Astrocyte (in vitro differentiated cells and primary cell): ENCODE measurements around the gene ROMO1. TPM values are rescaled to one million over a fixed set of nuclear protein-coding genes. Genes with fewer than 3 reads are reported as not detected.

Source experiments
- DNase-seq: peaks from one replicate; pipeline ENCODE4 v3.0.0-alpha.2; 2010; ENCODE audit warnings: low read depth
- FAIRE-seq: peaks from 2 replicates; lab custom pipeline; 2011; peaks lifted over from hg19 to GRCh38; lab: Jason Lieb, UNC
- H2AFZ ChIP-seq: 2 replicates; pipeline ENCODE4 v1.6.0; 2012; ENCODE audit warnings: low read depth, low read length, inconsistent platforms
- H3K27ac ChIP-seq: 2 replicates; pipeline ENCODE4 v1.5.1; 2011; ENCODE audit warnings: low read depth, low read length, inconsistent platforms
- H3K27me3 ChIP-seq: 2 replicates; pipeline ENCODE4 v1.6.0; 2011; ENCODE audit warnings: low read length, inconsistent platforms; ENCODE audit not compliant: insufficient read depth
- H3K36me3 ChIP-seq: 2 replicates; pipeline ENCODE4 v1.5.1; 2011; ENCODE audit warnings: low read length, inconsistent platforms; ENCODE audit not compliant: insufficient read depth
- H3K4me1 ChIP-seq: 2 replicates; pipeline ENCODE4 v1.5.1; 2011; ENCODE audit warnings: low read length, inconsistent platforms; ENCODE audit not compliant: insufficient read depth
- H3K4me2 ChIP-seq: 2 replicates; pipeline ENCODE4 v1.6.0; 2012; ENCODE audit warnings: low read length, inconsistent platforms
- H3K4me3 ChIP-seq: 2 replicates; pipeline ENCODE4 v1.5.1; 2011; ENCODE audit warnings: low read depth, mild to moderate bottlenecking, low read length, inconsistent platforms; ENCODE audit not compliant: insufficient read depth
- H3K79me2 ChIP-seq: 2 replicates; pipeline ENCODE4 v1.6.0; 2012; ENCODE audit warnings: mild to moderate bottlenecking, low read length, inconsistent platforms; ENCODE audit not compliant: insufficient read depth
- H3K9ac ChIP-seq: 2 replicates; pipeline ENCODE4 v1.6.0; 2012; ENCODE audit warnings: mild to moderate bottlenecking, low read length, inconsistent platforms
- H3K9me3 ChIP-seq: 2 replicates; pipeline ENCODE4 v1.5.1; 2012; ENCODE audit warnings: low read depth, mild to moderate bottlenecking, low read length, inconsistent platforms; ENCODE audit not compliant: insufficient read depth
- H4K20me1 ChIP-seq: 2 replicates; pipeline ENCODE4 v1.6.0; 2012; ENCODE audit warnings: low read length, inconsistent platforms; ENCODE audit not compliant: insufficient read depth
- H3K27ac Mint-ChIP-seq: one replicate; pipeline ENCODE4 v1.8.0; 2021; ENCODE audit warnings: mild to moderate bottlenecking, mixed read lengths; ENCODE audit not compliant: unreplicated experiment
- H3K27me3 Mint-ChIP-seq: one replicate; pipeline ENCODE4 v1.8.0; 2021; ENCODE audit warnings: low read depth, mixed read lengths; ENCODE audit not compliant: unreplicated experiment
- H3K36me3 Mint-ChIP-seq: one replicate; pipeline ENCODE4 v1.8.0; 2021; ENCODE audit warnings: low read depth, mixed read lengths; ENCODE audit not compliant: unreplicated experiment
- H3K4me1 Mint-ChIP-seq: one replicate; pipeline ENCODE4 v1.8.0; 2021; ENCODE audit warnings: low read depth, mixed read lengths; ENCODE audit not compliant: unreplicated experiment
- H3K4me3 Mint-ChIP-seq: one replicate; pipeline ENCODE4 v1.8.0; 2021; ENCODE audit warnings: mild to moderate bottlenecking, moderate library complexity, mixed read lengths; ENCODE audit not compliant: unreplicated experiment
- H3K9me3 Mint-ChIP-seq: one replicate; pipeline ENCODE4 v1.8.0; 2021; ENCODE audit warnings: mild to moderate bottlenecking, mixed read lengths; ENCODE audit not compliant: unreplicated experiment
- CTCF ChIP-seq: IDR thresholded peaks from 2 replicates; pipeline ENCODE4 v1.5.1; 2011; ENCODE audit warnings: low read depth, mild to moderate bottlenecking, inconsistent platforms, low read length, moderate library complexity; ENCODE audit not compliant: insufficient read depth
- EZH2 ChIP-seq: IDR thresholded peaks from 2 replicates; pipeline ENCODE4 v1.6.1; 2012; ENCODE audit warnings: mild to moderate bottlenecking, low read length, inconsistent platforms; ENCODE audit not compliant: insufficient read depth
- total RNA-seq: library from RNA; stranded (reverse); gene quantifications from 2 replicates; pipeline ENCODE4 v1.2.1, GENCODE V29; 2021

ROMO1 gene
- total RNA-seq, 1 donor from 2014 or later, result 201 TPM

GRCh38 chr20:35653893-35654292 lies 45.3 kb upstream of the ROMO1 start:
- H3K27ac Mint-ChIP-seq, result no peak overlapping the region
- DNase-seq (no peak), FAIRE-seq (no peak)
- Histone ChIP-seq H3K9ac (no peak overlapping the region), H3K9me3 (no peaks in the 10 kb centered on the region), H2AFZ (no peak overlapping the region), H3K4me2 (no peak overlapping the region), H3K4me3 (no peak overlapping the region), H3K36me3 (peaks cover 21% of the 10 kb centered on the region), H4K20me1 (peaks cover 97% of the 10 kb centered on the region), H3K27me3 (no peaks in the 10 kb centered on the region), H3K27ac (no peak overlapping the region), H3K4me1 (no peaks in the 10 kb centered on the region), H3K79me2 (peaks cover 100% of the 10 kb centered on the region)
- no peaks in the 10 kb centered on the region for H3K9me3 Mint-ChIP-seq
- H3K4me1 Mint-ChIP-seq, result peaks cover 3% of the 10 kb centered on the region
- H3K4me3 Mint-ChIP-seq, result no peak overlapping the region
- H3K36me3 Mint-ChIP-seq, result peaks cover 2% of the 10 kb centered on the region
- no peak for TF ChIP-seq CTCF
- TF ChIP-seq EZH2, result no peak
- no peaks in the 10 kb centered on the region for H3K27me3 Mint-ChIP-seq

DNA sequence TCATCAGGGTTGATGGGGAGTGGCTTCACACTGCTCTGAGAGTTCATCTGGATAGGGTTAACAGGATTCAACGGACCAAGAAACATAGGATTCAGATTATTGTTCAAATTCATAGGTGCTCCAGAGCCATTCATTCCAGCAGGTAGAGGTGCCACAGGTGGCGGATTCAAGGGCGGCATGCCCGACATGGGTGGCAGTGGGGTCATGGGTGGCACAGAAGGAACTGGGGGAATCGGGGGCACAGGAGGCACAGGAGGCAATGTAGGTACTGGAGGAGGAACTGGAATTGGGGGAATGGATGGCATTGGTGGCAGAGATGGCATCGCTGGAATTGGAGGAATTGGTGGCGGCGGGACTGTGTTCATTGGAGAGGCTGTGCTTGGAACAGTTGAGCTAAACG lies 44.8 kb upstream of the ROMO1 start:
- Histone ChIP-seq H3K27ac (no peak overlapping the region), H3K9me3 (no peaks in the 10 kb centered on the region), H3K27me3 (no peaks in the 10 kb centered on the region), H3K4me2 (no peak overlapping the region), H3K79me2 (peaks cover 100% of the 10 kb centered on the region), H4K20me1 (peaks cover 97% of the 10 kb centered on the region), H3K4me3 (no peak overlapping the region), H3K36me3 (peaks cover 21% of the 10 kb centered on the region), H2AFZ (no peak overlapping the region), H3K9ac (no peak overlapping the region), H3K4me1 (no peaks in the 10 kb centered on the region)
- FAIRE-seq, result no peak
- Mint-ChIP-seq H3K9me3 (no peaks in the 10 kb centered on the region), H3K36me3 (peaks cover 2% of the 10 kb centered on the region), H3K27ac (no peak overlapping the region), H3K4me1 (peaks cover 6% of the 10 kb centered on the region), H3K27me3 (no peaks in the 10 kb centered on the region), H3K4me3 (no peak overlapping the region)
- DNase-seq, result no peak
- no peak for TF ChIP-seq EZH2

DNA sequence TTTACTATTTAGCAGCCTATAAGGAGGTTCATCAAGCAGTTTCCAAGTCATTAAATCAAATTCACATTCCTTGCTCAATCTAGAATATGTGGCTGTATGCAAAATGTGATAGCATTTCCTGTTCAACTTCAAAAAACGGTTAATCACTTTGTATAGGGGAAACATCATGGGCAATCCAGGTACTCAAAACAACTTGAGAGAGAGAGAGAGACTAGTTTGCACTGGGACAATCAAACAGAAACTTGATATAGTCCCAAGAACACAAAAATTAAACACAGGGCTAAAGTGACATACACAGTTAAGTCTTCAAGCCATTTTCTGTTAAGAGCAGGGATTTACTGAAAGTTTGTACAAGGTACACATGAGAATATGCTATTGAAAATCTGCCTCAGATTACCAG lies 41.9 kb upstream of the ROMO1 start:
- Histone ChIP-seq H2AFZ (no peak overlapping the region), H3K9ac (no peak overlapping the region), H3K27ac (no peak overlapping the region), H3K4me2 (no peak overlapping the region), H4K20me1 (peaks cover 98% of the 10 kb centered on the region), H3K27me3 (no peaks in the 10 kb centered on the region), H3K4me3 (no peak overlapping the region), H3K9me3 (no peaks in the 10 kb centered on the region), H3K36me3 (peaks cover 19% of the 10 kb centered on the region), H3K79me2 (peaks cover 100% of the 10 kb centered on the region), H3K4me1 (peaks cover 14% of the 10 kb centered on the region)
- H3K27ac Mint-ChIP-seq, result no peak overlapping the region
- no peaks in the 10 kb centered on the region for H3K9me3 Mint-ChIP-seq
- TF ChIP-seq CTCF, result no peak
- TF ChIP-seq EZH2, result no peak
- H3K27me3 Mint-ChIP-seq, result no peaks in the 10 kb centered on the region
- no peak for FAIRE-seq
- H3K36me3 Mint-ChIP-seq, result peaks cover 1% of the 10 kb centered on the region
- H3K4me3 Mint-ChIP-seq, result no peak overlapping the region
- peaks cover 31% of the 10 kb centered on the region for H3K4me1 Mint-ChIP-seq
- no peak for DNase-seq
